ENCODE results near the gene MORN1. TPM values are rescaled to one million over a fixed set of nuclear protein-coding genes. Genes with fewer than 3 reads are reported as not detected.

MORN1 gene
- total and polyA plus RNA-seq, 2 of the 8 experiments (the other 6 are each of a cell fraction or from before 2014, with no cell fraction given) = 5.0 to 9.1 TPM

GRCh38 chr1:2432441-2432844 is 41.1 kb upstream of the MORN1 start:
- Histone ChIP-seq H3K27ac (ENCODE audit: low read depth, low read length) (no peak overlapping the region), H2BK12ac (ENCODE audit: low read depth, low read length) (no peak overlapping the region), H3K18ac (ENCODE audit: extremely low read depth, low read length) (no peak overlapping the region), H3K36me3 (ENCODE audit: control insufficient read depth in 2 of 4, insufficient read depth in 4 of 4, low read length in 3 of 4) (no peaks in the 10 kb centered on the region), H4K91ac (replicated peaks; ENCODE audit: insufficient read length, low read length) (no peak overlapping the region), H4K20me1 (replicated peaks in 1 of 2; ENCODE audit: control insufficient read depth in 1 of 2, insufficient read depth in 2 of 2, low read length in 2 of 2) (peaks cover 0 to 1% of the 10 kb centered on the region in 2 experiments), H3K9me3 (ENCODE audit: insufficient read depth in 2 of 2, low read depth in 1 of 2, low read length in 1 of 2) (peaks cover 11 to 27% of the 10 kb centered on the region in 2 experiments; a peak in 3 of 4 replicates), H3K79me2 (ENCODE audit: control insufficient read depth in 1 of 2, insufficient read depth in 2 of 2, low read length in 2 of 2) (no peaks in the 10 kb centered on the region), H3K4me2 (ENCODE audit: insufficient read depth in 1 of 2, low read depth in 2 of 2, low read length in 2 of 2) (no peak overlapping the region), H3K4ac (replicated peaks; ENCODE audit: insufficient read length, low read depth, low read length) (no peak overlapping the region), H3K14ac (ENCODE audit: insufficient read length) (no peak overlapping the region), H2BK120ac (replicated peaks; ENCODE audit: low read depth, low read length) (no peak overlapping the region), H3K56ac (replicated peaks; ENCODE audit: insufficient read length, low read depth, low read length) (no peak overlapping the region), H2AK5ac (ENCODE audit: low read depth, low read length) (no peak overlapping the region), H2BK20ac (ENCODE audit: low read length) (no peak overlapping the region), H3K4me3 (ENCODE audit: extremely low read depth in 1 of 4, insufficient read depth in 2 of 4, low read depth in 3 of 4, low read length in 4 of 4) (no peak overlapping the region), H2AFZ (ENCODE audit: low read length) (no peak overlapping the region), H3K79me1 (ENCODE audit: low read depth, low read length) (no peaks in the 10 kb centered on the region), H3K4me1 (replicated peaks in 1 of 4; ENCODE audit: control insufficient read depth in 3 of 4, insufficient read depth in 4 of 4, low read length in 3 of 4) (no peaks in the 10 kb centered on the region), H2BK5ac (ENCODE audit: low read depth, low read length) (no peak overlapping the region), H3K27me3 (replicated peaks in 1 of 4; ENCODE audit: control insufficient read depth in 3 of 4, extremely low read depth in 1 of 4, insufficient read depth in 3 of 4, low read length in 3 of 4) (no peaks in the 10 kb centered on the region; a peak in 2 of 7 replicates), H3K23ac (ENCODE audit: insufficient read length) (no peak overlapping the region), H2BK15ac (ENCODE audit: low read length) (no peak overlapping the region), H4K5ac (ENCODE audit: insufficient read length, low read depth, low read length) (no peak overlapping the region), H4K8ac (ENCODE audit: extremely low read depth, insufficient read depth, low read length) (no peak overlapping the region), H3K9ac (replicated peaks in 1 of 4; ENCODE audit: extremely low read depth in 1 of 4, low read depth in 3 of 4, low read length in 3 of 4) (no peak overlapping the region), H3K23me2 (ENCODE audit: low read depth, low read length) (no peaks in the 10 kb centered on the region)
- ChIA-PET CTCF (ENCODE audit: partially characterized antibody) (interaction anchor here (0.7 to 4.2 kb wide), 6 partner anchors 14 to 91 kb away, joined by 3 to 48 read pairs (median 3); no protein-coding TSS in a partner anchor), POLR2A (ENCODE audit: partially characterized antibody) (no interaction called here)
- DNase-seq (ENCODE audit: low read depth in 1 of 2, low spot score in 2 of 2) = no peak
- no peak for FAIRE-seq
- 79% methylated on average over 16 of the region's 16 CpGs; no CpG with 5 or more reads in 1 of the 2 experiments for WGBS, 2 experiments (ENCODE audit: extremely low coverage in 1 of 2, insufficient coverage in 1 of 2, insufficient read length in 1 of 2, insufficient replicate concordance in 2 of 2, low coverage in 1 of 2, low lambda C conversion rate in 2 of 2, missing lambda C conversion rate in 1 of 2)
- TF ChIP-seq TBP (IDR thresholded peaks at IDR 0.05; ENCODE audit: low read depth, low read length) = no peak
- TF ChIP-seq SIX5 (IDR thresholded peaks at IDR 0.05; ENCODE audit: low read depth, low read length) = no peak
- TF ChIP-seq ZNF274 (IDR thresholded peaks at IDR 0.05; ENCODE audit: borderline replicate concordance, extremely low read depth, low read length) = no peak
- no peak for TF ChIP-seq SP1 (IDR thresholded peaks at IDR 0.05; ENCODE audit: low read depth, low read length)
- TF ChIP-seq RAD21 (IDR thresholded peaks at IDR 0.05 in 1 of 2, conservative IDR thresholded peaks at IDR 0.05 in 1 of 2; ENCODE audit: low read depth in 2 of 2, low read length in 2 of 2) = no peak
- no peak for TF ChIP-seq BACH1 (IDR thresholded peaks at IDR 0.05; ENCODE audit: low read length)
- no peak for TF ChIP-seq YY1 (IDR thresholded peaks at IDR 0.05; ENCODE audit: low read depth, low read length)
- TF ChIP-seq HDAC6 (IDR thresholded peaks at IDR 0.05; ENCODE audit: low read depth, low read length) = no peak
- no peak for TF ChIP-seq JUND (IDR thresholded peaks at IDR 0.05; ENCODE audit: low read length)
- TF ChIP-seq RBBP5 (IDR thresholded peaks at IDR 0.05; ENCODE audit: borderline replicate concordance, low read depth, low read length) = no peak
- no peak for TF ChIP-seq CHD1 (IDR thresholded peaks at IDR 0.05; ENCODE audit: low read depth, low read length)

Measured in H1 (cell line).